Activated naive CD4-positive, alpha-beta T cell (primary cell): ENCODE measurements around the gene PPARG.

Experiments
- DNase-seq, 4 experiments: peaks; one replicate each; lab custom pipeline; 2025; lab: John Stamatoyannopoulos, UW

PPARG gene

GRCh38 chr3:12343047-12343501, 54.2 kb downstream of the PPARG start:
- no peak for DNase-seq

DNA sequence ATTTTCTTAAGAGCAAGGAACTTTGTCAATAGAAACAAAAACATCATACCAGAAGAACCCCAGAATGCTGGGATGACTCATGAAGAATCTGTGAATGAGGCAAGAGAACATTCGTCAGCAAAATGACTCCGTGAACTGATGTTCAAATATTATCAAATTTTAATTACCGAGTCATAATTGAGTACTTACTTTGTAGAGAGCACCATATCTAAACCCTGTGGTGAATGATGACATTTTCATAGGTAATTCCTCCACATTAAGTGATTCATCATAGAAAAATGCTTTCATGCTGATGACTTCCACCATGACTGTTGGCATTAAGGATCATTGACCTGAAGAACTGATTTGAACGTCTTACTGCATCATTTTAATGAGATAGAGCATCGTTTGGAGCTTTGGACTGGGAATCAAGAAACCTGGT, 56.3 kb downstream of the PPARG start:
- no peak for DNase-seq

DNA sequence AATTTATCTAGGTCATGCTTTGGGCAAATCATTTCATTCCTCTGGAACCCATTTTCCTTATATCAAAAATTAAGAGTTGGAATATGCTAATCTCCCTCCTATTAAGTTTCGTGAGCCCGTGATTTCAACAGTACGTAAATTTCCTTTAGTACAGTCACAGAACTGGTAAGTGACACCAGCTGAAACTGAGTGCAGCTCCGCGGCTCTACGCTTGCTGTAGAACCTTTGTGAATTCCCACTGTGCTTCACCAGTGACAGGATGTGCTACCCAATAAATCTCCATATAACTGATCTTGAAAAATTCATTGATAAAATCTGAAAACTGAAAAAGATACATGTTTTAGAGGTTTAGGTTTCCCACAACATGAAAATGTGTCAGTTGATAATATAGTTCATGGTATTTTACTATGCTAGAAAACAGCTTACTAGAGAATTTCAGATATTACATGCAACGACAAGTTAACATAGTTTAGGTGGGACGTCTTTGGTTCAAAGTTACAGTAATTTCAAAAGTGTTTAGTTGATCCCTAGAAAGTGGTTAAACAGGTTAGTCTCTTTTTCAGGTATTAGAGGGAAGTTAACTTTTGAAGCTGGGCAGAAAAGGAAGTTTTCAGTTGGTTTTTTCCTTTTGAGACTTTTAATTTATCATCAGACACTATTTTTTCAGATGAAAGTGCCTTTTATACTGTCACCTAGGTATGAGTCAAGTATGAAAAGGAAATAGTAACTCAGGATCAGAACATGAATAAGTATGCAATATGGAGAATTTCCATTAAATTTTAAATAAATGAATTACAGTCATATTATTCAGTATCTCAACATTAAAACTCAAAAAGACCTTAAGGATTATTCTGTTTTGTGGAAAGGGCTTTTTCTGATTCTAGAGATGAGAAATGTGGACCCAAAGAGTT, 57.0 kb downstream of the PPARG start:
- DNase-seq, result no peak

- DNase-seq, result no peak
Measured at GRCh38 chr3:12347301-12347700, 58.4 kb downstream of the PPARG start.

- no peak for DNase-seq
Measured at GRCh38 chr3:12349895-12350811, 61.3 kb downstream of the PPARG start.

GRCh38 chr3:12351145-12351544, 62.3 kb downstream of the PPARG start:
- DNase-seq, result no peak

DNA sequence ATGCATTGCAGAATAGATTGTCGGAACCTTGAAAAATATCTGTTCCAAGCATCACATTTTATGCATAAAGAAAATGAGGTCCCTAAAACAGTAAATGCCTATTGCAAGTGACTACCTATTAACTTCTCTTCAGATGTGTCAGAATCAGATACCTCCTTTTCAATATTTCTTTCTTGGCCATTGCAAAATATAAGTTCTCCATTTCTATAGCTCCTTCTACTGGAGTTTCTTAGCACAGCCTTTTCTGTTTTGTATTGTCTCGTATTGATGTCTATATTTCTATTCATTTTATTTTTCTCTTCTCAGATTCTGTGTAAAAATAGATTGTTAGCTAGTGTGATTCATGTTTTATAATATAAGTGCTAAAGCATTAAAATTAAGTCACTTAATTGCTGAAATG, 63.4 kb downstream of the PPARG start:
- no peak for DNase-seq

- no peak for DNase-seq
Measured at GRCh38 chr3:12352755-12353154, 63.9 kb downstream of the PPARG start.

GRCh38 chr3:12353796-12354525, 65.1 kb downstream of the PPARG start:
- no peak for DNase-seq

- DNase-seq, result no peak
Measured at GRCh38 chr3:12356175-12356574, 67.3 kb downstream of the PPARG start.

DNA sequence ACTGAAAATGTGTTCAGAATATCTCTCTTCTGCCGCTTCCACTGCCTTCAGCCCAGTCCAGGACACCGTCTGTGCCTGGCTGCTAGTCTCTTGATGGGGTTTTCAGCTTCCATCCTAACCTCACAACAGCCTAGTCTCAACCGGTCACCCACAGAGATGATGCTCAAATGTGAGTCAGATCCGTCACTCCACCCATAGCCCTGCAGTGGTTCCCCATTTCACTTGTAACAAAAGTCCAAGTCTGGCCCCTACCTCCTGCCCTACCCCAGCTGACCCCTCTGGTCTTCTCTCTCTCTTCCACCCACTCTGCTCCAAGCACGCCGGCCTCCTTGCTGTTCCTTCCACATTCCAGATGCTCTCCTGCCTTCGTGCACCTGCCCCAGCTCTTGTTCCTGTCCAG, 68.1 kb downstream of the PPARG start:
- no peak for DNase-seq

DNA sequence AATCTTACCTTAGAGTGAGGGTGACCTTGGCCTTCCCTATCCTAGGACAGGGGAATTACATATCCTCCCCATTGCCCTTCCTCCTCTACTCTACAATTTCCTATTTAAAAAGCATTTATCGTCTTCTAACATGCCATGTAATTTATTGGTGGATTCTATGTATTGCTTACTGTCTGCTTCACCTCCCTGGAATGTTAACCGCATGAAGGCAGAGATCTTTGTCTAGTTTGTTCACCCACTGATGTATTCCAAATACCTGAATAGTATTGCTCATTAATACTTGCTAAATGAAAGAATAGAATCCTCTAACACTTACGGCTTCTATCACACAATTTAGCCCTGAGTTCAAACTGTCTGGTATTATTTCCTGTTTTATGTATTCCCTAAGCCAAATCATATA, 68.6 kb downstream of the PPARG start:
- no peak for DNase-seq

DNA sequence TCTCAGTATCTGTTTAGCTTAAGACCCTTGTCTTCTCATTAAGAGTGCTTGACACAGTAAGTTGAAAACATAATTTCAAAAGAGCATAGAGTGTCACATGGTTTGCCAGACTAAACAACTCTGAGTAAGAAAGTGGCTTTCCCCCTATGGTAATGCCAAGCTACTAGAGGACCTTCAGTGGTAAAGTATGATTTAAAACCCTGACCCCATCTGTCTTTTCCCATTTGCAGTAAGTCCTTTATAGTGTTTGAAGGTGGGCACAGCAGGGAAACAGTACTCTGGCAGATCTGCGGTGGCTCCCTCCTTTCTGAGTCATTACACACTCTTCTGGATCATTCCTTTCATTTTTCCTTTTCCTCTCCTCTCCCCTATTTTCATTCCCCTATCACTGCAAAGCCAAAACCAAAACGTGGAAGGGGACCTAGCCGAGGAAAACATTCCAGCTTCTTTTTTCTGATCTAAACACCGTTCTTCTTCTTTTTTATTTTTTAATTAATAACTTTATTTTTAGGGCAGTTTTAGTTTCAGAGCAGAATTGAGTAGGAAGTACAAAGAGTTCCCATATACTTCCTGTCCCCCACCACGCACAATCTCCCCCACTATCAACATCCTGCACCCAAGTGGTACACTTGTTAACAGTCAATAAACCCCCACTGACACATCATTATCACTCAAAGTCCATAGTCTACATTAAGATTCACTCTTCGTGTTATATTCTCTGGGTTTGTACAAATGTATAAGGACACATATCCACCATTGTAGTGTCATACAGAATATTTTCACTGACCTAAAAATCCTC, 74.7 kb downstream of the PPARG start:
- DNase-seq, result no peak

DNA sequence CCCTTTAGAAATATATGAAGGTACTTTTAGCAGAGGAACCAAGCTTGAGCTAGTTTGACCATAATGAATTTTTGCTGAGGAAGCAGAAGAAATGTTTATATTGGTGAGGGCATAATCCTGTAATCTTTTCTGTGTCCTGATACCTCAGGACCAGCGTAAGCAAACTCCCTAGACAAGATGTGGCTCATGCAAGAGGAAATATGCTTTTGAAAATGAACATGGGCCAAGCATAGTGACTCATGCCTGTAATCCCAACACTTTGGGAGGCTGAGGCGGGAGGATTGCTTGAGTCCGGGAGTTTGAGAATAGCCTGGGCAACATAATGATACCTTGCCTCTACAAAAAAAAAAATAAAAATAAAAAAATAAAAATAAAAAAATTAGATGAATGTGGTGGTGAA, 78.5 kb downstream of the PPARG start:
- DNase-seq, result no peak

DNA sequence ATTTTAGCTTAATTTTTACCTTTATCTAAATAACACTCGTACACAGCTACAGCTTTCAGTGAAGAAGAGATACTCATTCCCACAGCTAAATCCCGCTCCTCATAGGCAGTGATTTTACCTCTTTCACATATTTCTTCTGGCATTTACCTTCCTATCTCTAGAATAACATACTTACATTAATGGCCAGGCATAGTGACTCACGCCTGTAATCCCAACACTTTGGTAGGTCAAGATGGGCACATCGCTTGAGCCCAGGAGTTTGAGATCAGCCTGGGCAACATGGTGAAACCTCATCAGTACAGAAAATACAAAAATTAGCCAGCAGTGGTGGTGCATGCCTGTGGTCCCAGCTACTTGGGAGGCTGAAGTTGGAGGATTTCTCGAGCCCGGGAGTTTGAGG, 80.2 kb downstream of the PPARG start:
- DNase-seq, result no peak

- no peak for DNase-seq
Measured at GRCh38 chr3:12369598-12369997, 80.7 kb downstream of the PPARG start.

DNA sequence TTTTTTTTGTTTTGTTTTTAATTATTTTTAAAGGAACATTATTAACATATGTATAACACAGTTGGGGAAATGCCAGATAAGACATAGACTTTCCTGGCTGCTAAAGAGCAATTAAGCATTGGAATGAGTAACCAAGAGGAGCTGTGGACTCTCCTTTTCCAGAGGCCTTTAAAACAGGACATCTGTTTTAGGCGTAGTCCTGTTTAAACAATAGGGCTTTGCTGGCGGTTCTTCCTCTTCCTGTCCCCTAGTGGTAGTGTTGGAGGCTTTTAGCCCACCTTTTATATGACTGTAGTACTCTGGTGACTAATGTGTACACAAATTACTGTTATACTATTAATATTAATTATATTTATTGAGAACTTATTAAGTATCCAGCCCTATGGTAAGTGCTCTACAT, 81.9 kb downstream of the PPARG start:
- DNase-seq, result no peak

GRCh38 chr3:12371525-12372140, 82.8 kb downstream of the PPARG start:
- DNase-seq, result no peak

DNA sequence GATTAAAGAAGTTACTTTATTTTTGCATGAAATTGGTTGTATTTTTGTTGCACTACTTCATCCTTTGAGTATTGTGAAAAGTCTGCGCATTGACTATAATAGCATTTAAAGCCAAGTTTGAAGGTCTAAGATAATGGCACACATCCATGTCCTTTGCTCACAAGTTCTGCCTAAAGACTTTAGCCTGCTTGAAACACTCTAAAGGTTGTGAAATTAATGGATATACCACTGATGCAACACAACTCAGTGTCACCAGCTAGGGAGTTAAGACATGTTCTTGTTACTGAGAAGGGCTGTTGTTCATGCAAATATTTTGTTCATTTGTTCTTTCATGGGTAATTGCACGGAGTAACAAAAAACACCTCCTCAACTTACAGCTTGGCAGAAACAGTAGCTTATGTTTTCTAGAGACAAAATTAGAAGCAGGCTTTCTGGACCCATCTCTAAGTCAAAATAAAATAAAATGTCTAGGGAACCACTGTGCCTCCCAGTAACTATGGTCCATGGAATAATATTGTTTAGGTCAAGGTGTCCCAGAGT, 83.9 kb downstream of the PPARG start:
- DNase-seq, result no peak

DNA sequence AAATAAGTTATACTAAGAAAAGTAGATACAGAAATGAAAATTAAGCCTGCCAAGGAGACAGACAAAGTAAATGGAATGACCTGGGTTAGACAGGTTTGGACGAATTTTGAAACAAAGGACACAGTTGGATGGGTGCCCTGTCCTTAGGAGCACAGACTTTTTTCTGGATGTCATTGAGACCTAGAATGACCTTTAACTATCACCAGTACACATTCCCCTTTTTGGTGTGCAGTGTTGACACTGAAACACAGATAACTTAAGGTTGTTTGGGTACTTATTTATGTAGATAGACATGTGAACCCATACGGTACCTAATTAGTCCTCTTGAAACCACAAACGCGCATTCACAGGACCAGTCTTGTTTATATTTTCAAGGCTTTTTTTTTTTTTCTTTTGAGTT, 86.7 kb downstream of the PPARG start:
- no peak for DNase-seq
